Esophagus squamous epithelium (tissue), 4 donors: Measurements from ENCODE around the gene AGO3.

Experiments
- CTCF ChIP-seq, 6 experiments: fragments of 450-650 bp in 4 of 6; fragments of 200-600 bp in 2 of 6; sonication (generic) in 2 of 6; IDR thresholded peaks; one replicate each; pipeline ENCODE4 v1.5.1; 2016 to 2019; ENCODE audit warnings: antibody characterized with exemption in 6 of 6, mild to moderate bottlenecking in 4 of 6, moderate library complexity in 4 of 6
- POLR2A ChIP-seq, 4 donors: fragments of 450-650 bp; IDR thresholded peaks; one replicate each; pipeline ENCODE4 v1.6.1; 2017; ENCODE audit warnings: antibody characterized with exemption in 4 of 4, mild to moderate bottlenecking in 4 of 4, moderate library complexity in 3 of 4

GRCh38 chr1:35962952-35963351 is 32.0 kb downstream of the AGO3 start:
- no peak for TF ChIP-seq CTCF (IDR thresholded peaks at IDR 0.05)
- TF ChIP-seq POLR2A (IDR thresholded peaks at IDR 0.05), result no peak
